ENCODE data around the gene ASB1.

Gene ASB1

GRCh38 chr2:238445409-238446190, 18.9 kb downstream of the ASB1 start:
- Histone ChIP-seq H3K4me1 (peaks cover 3% of the 10 kb centered on the region), H3K9me3 (no peaks in the 10 kb centered on the region), H3K4me3 (ENCODE audit: low read depth, low read length) (no peak overlapping the region), H3K27me3 (no peaks in the 10 kb centered on the region), H3K36me3 (peaks cover 64% of the 10 kb centered on the region)
- no peak for DNase-seq
- TF ChIP-seq, protein P1, sequence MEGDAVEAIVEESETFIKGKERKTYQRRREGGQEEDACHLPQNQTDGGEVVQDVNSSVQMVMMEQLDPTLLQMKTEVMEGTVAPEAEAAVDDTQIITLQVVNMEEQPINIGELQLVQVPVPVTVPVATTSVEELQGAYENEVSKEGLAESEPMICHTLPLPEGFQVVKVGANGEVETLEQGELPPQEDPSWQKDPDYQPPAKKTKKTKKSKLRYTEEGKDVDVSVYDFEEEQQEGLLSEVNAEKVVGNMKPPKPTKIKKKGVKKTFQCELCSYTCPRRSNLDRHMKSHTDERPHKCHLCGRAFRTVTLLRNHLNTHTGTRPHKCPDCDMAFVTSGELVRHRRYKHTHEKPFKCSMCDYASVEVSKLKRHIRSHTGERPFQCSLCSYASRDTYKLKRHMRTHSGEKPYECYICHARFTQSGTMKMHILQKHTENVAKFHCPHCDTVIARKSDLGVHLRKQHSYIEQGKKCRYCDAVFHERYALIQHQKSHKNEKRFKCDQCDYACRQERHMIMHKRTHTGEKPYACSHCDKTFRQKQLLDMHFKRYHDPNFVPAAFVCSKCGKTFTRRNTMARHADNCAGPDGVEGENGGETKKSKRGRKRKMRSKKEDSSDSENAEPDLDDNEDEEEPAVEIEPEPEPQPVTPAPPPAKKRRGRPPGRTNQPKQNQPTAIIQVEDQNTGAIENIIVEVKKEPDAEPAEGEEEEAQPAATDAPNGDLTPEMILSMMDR (IDR thresholded peaks at IDR 0.05; ENCODE audit: low read depth, low read length) = no peak

- no peaks in the 10 kb centered on the region for H3K9me3 ChIP-seq
These were observed 19.6 kb downstream of the ASB1 start for GRCh38 chr2:238446371-238446770.

DNA sequence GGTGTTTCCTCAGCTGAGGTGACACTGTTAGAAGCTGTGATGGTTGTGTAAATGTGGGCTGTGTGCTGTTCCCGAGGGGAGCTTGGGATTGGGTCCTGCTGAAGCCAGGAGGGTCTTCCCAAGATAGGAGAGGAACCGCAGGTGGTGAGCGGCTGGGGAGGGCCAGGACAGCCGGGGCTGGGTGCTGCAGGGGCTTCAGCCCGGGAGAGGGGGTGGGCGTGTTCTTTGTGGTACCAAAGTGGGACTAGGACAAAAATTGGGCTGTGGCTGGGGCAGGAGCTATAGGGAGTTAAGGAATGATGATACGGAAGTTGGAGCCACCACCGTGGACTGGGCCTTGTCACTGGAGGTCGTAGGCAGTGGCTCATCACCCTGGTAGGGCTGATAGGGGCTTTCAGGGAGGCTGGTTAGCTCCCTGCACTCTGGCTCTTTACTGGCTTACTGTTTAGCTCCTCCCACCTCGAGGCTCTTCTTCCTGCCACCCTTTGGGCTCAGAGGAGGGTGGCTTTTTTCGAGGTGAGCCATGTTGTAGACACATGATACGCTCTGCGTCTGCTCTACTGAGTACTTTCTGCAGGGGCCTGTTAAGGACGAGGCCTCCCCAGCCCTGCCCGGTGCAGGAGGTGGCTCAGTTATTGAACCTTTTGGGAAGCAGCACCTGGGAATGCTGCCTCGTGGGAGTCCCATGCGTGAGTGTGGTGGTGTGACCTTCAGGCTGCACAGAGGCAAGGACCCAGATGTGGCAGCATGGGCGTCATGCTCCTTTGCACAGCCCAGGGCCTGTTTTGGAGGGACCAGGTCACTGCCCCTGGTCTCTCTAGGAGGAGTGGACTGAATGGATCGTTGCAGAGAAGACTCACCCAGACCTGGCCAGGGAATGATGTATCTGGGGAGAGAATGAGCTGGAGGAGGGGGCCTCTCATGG, 21.6 kb downstream of the ASB1 start:
- Histone ChIP-seq H3K4me1 (no peaks in the 10 kb centered on the region), H3K9me3 (no peaks in the 10 kb centered on the region; the same call in 1 of the 2 replicates), H3K36me3 (peaks cover 80% of the 10 kb centered on the region), H3K27me3 (no peaks in the 10 kb centered on the region), H3K4me3 (ENCODE audit: low read depth, low read length) (no peak overlapping the region)
- TF ChIP-seq, protein P1 (IDR thresholded peaks at IDR 0.05; ENCODE audit: low read depth, low read length) = no peak
- DNase-seq = no peak

More at GRCh38 chr2:238446371-238446770, 19.6 kb downstream of the ASB1 start:
- no peaks in the 10 kb centered on the region for H3K27me3 ChIP-seq
- H3K36me3 ChIP-seq = peaks cover 66% of the 10 kb centered on the region
- DNase-seq = no peak
- TF ChIP-seq, protein P1 (IDR thresholded peaks at IDR 0.05; ENCODE audit: low read depth, low read length) = no peak
- H3K4me1 ChIP-seq = peaks cover 3% of the 10 kb centered on the region
- H3K4me3 ChIP-seq (ENCODE audit: low read depth, low read length) = no peak overlapping the region

- H3K4me3 ChIP-seq (ENCODE audit: low read depth, low read length) = no peak overlapping the region
- no peaks in the 10 kb centered on the region; the same call in 1 of the 2 replicates for H3K9me3 ChIP-seq
- H3K27me3 ChIP-seq = no peaks in the 10 kb centered on the region
- TF ChIP-seq, protein P1 (IDR thresholded peaks at IDR 0.05; ENCODE audit: low read depth, low read length) = no peak
- DNase-seq = no peak
- H3K36me3 ChIP-seq = peaks cover 76% of the 10 kb centered on the region
- H3K4me1 ChIP-seq = no peaks in the 10 kb centered on the region
These were observed 22.5 kb downstream of the ASB1 start for GRCh38 chr2:238449241-238449640.

DNA sequence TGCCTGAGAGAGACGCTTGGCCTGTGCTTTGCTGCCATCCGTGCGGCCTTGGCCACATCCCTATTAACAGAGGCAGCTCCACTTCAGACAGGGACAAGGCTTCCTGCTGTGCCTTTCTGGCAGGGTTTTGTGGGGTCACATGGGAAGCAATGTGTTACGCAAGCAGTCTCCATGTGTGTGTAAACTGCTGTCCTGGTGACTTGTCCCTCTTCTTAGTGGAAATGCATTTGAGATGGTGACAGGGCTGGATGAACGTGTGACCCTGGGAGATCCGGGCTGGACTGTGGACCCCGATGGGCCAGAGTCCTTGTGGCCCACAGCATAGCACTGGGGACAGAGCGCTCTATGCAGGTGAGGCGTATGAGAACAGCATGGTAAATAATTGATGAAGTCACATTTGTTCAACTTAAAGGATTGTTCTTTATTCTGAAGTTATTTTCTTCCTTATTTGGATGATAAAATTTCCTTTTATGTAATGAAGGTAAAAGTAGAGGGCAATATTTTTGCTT, 23.2 kb downstream of the ASB1 start:
- Histone ChIP-seq H3K4me1 (no peaks in the 10 kb centered on the region), H3K36me3 (peaks cover 72% of the 10 kb centered on the region), H3K9me3 (no peaks in the 10 kb centered on the region; the same call in 1 of the 2 replicates), H3K27me3 (no peaks in the 10 kb centered on the region), H3K4me3 (ENCODE audit: low read depth, low read length) (no peak overlapping the region)
- TF ChIP-seq, protein P1 (IDR thresholded peaks at IDR 0.05; ENCODE audit: low read depth, low read length) = no peak
- no peak for DNase-seq

All from BE2C (cell line).